Measurements from ENCODE around the gene MTA3.
"Not testable (repeated sequence)": the region's sequence is repeated elsewhere in the genome, so short reads cannot be mapped to it uniquely, and the experiment has no call there.

Gene MTA3

DNA sequence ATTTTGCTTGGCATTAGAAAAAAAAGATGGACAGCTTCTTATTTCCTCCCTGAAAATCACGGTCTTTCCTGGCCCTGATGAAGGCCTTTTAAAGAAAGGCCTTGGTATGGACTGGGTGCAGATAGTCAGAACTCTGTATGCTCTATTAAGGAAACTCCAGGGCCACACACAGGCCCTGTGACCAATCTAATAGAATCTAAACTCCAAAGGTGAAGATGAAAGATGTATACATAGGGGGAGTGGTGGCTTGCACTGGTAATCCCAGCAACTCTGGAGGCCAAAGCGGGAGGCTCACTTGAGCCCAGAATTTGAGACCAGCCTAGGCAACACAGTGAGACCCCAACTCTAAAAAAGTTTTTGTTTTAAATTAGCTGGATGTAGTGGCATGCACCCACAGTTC lies 158.2 kb downstream of the MTA3 start:
- TF ChIP-seq, protein P1, sequence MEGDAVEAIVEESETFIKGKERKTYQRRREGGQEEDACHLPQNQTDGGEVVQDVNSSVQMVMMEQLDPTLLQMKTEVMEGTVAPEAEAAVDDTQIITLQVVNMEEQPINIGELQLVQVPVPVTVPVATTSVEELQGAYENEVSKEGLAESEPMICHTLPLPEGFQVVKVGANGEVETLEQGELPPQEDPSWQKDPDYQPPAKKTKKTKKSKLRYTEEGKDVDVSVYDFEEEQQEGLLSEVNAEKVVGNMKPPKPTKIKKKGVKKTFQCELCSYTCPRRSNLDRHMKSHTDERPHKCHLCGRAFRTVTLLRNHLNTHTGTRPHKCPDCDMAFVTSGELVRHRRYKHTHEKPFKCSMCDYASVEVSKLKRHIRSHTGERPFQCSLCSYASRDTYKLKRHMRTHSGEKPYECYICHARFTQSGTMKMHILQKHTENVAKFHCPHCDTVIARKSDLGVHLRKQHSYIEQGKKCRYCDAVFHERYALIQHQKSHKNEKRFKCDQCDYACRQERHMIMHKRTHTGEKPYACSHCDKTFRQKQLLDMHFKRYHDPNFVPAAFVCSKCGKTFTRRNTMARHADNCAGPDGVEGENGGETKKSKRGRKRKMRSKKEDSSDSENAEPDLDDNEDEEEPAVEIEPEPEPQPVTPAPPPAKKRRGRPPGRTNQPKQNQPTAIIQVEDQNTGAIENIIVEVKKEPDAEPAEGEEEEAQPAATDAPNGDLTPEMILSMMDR (conservative IDR thresholded peaks at IDR 0.05; ENCODE audit: low read depth, low read length) = no peak
- no peak overlapping the region for H3K4me3 ChIP-seq (ENCODE audit: low read depth, low read length)
- DNase-seq (ENCODE audit: low read depth) = no peak

DNA sequence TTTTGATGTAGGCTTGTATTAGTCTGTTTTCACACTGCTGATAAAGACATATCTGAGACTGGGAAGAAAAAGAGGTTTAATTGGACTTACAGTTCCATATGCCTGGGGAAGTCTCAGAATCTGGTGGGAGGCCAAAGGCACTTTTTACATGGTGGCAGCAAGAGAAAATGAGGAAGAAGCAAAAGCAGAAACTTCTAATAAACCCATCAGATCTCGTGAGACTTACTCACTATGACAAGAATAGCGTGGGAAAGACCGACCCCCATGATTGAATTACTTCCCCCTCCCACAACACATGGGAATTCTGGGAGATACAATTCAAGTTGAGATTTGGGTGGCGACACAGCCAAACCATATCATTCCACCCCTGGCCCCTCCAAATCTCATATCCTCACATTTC lies 162.9 kb downstream of the MTA3 start:
- not testable (repeated sequence) for DNase-seq (ENCODE audit: low read depth); H3K4me3 ChIP-seq (ENCODE audit: low read depth, low read length)

DNA sequence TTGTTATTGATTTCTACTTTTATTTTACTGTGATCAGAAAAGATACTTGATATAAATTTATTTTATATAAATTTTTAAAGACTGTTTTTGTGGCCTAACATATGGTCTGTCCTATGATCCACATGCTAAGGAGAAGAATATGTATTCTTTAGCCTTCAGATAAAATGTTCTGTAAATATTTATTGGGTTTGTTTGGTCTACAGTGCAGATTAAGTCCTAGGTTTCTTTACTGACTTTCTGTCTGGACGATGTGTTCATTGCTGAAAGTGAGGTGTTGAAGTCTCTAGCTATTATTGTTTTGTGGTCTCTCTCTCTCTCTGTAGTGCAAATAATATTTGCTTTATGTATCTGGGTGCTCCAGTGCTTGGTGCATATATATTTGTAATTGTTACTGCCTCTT lies 165.4 kb downstream of the MTA3 start:
- TF ChIP-seq, protein P1 (conservative IDR thresholded peaks at IDR 0.05; ENCODE audit: low read depth, low read length) = no peak
- DNase-seq (ENCODE audit: low read depth) = no peak
- H3K4me3 ChIP-seq (ENCODE audit: low read depth, low read length) = no peak overlapping the region

DNA sequence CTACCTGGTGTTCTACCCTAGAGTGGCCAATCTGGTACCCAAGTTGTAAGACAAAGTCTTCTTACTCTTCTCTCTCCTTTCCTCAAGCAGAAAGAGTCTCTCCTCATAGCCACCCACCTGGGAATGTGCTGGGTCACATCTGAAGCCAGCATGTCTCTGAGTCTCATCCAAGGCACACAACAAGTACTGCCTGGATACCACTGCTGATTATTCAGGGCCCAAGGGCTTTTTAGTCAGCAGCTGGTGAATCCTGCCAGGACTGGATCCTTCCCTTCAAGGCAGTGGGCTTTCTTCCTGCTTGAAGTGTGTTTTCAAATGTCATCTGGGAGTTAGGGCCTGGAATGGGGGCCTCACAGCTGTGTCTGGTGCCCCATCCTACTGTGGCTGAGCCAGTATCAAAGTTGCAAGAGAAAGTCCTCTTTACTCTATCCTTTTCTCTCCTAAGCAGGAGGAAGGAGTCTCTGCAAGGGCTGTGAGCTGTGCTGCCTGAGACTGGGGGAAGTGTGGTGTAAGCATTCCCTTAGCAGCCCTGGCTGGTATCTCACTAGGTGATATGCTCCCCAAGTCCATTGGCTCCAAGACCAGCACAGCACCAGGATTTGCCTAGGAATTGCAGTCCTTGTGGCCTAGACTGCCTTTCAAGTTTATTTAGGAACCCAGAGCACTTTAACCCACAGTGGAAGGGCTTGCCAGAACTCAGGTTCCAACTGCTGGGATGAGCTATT lies 168.3 kb downstream of the MTA3 start:
- TF ChIP-seq, protein P1 (conservative IDR thresholded peaks at IDR 0.05; ENCODE audit: low read depth, low read length) = no peak

DNA sequence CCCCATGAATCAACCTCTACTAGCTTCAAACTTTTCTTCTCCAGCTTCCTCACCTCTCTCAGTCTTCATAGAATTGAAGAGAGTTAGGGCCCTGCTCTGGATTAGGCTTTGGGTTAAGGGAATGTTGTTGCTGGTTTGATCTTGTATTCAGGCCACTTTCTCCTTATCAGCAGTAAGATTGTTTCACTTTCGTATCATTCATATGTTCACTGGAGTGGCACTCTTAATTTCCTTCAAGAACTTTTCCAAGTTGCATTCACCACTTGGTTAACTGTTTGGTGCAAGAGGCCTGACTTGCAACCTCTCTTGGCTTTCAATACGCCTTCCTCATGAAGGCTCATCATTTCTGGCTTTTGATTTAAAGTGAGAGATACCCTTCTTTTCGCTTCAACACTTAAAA lies 172.7 kb downstream of the MTA3 start:
- TF ChIP-seq, protein P1 (conservative IDR thresholded peaks at IDR 0.05; ENCODE audit: low read depth, low read length) = no peak
- no peak overlapping the region for H3K4me3 ChIP-seq (ENCODE audit: low read depth, low read length)
- DNase-seq (ENCODE audit: low read depth) = no peak

More for the DNA sequence above, 168.3 kb downstream of the MTA3 start:
- DNase-seq (ENCODE audit: low read depth) = no peak
- H3K4me3 ChIP-seq (ENCODE audit: low read depth, low read length) = no peak overlapping the region

DNA sequence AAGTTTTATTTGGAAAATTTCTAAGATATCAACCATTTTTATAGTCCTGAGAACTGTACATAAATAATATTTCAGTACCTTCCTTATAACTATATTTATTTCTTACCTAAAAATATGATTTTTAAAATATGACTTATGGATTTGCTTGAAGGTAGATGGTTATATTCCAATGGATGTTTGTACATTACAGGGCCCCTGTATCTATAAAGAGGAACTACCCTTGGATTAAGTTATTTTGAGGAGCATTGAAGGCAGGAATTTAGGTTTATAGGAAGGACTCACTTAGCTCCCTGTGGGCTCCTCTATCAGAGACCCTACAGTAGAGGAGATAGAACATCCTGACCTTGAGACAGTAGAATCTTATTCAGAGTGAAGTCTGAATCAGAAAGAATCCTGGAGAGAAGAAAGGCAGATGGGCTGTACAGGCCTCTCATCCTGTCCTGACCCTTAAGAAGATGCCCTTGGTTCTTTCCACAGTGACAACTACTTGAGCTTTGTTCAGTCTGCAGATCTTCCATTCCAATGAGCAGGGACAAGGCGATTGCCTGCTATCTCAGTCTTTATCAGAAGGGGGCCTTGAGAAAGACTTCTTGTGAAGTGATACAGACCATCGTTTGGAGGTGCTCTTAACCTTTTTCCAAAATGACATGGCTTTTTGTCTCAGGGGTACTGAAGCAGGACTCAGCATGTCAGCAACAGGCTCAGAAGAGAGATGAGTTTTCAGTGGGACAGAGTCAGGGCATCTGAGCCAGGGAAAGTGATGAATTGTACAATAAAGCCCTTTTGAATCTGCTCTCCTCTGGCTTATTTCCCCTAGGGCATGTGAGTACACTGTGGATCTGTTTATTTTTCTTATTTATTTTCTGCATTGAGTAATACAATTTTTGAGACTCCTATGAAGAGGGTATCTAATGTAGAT lies 174.6 kb downstream of the MTA3 start:
- TF ChIP-seq, protein P1 (conservative IDR thresholded peaks at IDR 0.05; ENCODE audit: low read depth, low read length) = no peak
- DNase-seq (ENCODE audit: low read depth) = no peak

DNA sequence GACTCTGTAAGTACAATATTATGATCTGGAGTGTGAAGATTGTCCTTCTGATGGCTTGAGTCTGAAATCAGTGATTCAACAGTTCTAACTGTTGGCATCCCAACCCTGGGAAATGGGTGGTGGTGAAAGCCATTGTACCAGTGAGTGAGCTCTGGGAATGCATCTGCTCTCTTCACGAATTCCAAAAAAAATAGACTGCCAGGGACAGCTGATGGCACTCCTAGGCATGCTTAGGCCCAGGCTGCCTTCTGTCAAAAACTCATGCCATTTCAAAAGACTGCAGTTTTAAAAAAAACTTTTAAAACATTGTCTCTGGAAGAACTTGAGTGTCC lies 175.2 kb downstream of the MTA3 start:
- TF ChIP-seq, protein P1 (conservative IDR thresholded peaks at IDR 0.05; ENCODE audit: low read depth, low read length) = no peak
- H3K4me3 ChIP-seq (ENCODE audit: low read depth, low read length) = no peak overlapping the region
- DNase-seq (ENCODE audit: low read depth) = no peak

More for the DNA sequence above, 174.6 kb downstream of the MTA3 start:
- H3K4me3 ChIP-seq (ENCODE audit: low read depth, low read length) = no peak overlapping the region

Data from choroid plexus epithelial cell (primary cell).